HG02870 (cell line): Measurements from ENCODE around the gene KPNB1.

Experiments used
- ATAC-seq: cut with Tn5 transposase; IDR thresholded peaks from one replicate; pipeline ENCODE4 v1.9.1; 2021; ENCODE audit warnings: mild to moderate bottlenecking, moderate library complexity; ENCODE audit not compliant: unreplicated experiment

The KPNB1 gene

DNA sequence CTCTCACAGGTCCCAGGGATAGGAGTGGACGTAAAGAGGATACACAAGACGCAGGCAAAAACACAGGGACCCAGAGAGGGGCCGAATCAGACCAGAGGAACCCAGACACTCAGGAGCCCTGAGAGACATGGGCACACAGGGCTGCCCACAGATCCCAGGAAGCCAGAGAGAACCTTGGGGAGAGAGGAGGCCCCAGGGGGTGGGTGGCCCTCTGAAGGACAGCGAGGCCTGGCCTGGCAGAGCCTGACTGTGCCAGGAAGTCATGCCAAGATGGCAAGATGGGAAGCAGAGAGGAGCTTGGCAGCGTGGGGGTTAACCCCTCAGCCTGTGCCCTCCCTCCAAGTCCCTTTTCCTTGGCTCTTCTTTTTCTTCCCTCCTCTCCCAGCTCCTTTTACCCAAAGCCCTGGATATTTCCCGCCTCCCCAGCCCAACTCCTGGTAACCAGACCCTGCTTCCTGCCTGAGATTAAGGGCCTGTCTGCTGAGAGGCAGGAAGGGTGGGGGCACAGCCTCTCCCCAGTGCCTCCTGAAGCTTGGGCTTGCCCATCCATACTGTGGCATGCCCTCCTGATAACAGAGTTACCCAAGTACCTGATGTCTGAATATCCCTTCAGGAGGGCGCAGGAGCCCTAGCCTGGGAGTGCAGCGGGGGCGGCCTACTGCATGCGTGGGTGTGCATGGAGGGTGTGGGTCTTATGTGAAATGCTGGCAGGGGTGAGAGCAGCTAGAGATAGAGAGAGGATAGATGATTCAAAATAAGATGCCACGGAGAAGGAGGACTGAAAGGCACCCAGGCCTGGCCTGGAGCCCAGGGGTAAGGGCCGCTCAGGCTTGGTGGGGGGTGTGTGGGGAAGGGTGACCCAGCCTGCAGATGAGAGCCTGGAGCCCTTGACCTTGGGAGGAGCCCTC, 77.3 kb downstream of the KPNB1 start:
- no peak for ATAC-seq

DNA sequence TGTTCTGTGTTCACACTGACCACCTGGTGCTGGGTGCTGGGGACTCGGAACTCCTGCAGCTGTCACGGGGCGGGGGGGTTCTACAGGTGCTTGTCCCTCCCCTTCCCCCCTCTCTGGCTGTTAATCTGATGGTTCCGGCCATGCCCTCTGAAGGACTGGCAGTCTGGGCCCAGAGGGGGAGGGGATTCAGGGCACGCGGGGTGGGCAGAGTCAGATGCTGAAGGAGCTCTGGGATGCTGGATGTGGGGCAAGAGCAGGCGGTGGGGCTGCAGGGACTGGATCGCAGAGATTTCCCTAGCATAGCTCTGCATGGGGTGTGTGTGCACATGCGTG, 78.0 kb downstream of the KPNB1 start:
- no peak for ATAC-seq

DNA sequence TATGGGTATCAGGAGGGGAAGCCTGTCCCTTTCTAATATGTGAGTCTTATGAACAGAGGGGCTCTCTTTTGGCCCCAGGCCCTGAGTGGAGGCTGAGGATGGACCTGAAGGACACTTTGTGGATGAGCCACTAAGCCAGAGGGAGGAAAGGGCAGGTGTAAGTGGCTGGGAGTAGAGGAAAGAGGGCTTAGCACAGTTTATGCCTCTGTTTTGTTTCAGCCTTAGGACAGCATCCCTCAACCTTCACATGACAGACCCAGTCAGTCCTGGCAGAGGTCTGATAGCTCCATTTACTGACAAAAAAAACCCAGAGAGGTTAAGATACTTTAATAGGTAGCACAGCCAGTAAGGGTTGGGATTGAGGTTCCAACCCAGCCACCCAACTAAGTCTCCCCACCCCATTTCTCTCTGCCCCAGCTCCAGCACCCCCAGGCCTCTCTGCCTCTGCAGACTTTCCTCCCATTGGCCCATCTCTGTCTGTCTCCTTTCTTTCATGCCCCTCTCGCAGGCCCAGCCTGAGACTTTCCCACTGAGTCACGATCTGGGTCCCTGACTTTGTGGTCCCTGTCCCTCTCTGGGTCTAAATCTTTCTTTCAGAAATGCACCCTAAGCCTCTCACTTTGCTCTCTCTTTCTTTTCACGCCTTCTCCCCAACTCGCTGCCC, 78.6 kb downstream of the KPNB1 start:
- ATAC-seq: no peak

DNA sequence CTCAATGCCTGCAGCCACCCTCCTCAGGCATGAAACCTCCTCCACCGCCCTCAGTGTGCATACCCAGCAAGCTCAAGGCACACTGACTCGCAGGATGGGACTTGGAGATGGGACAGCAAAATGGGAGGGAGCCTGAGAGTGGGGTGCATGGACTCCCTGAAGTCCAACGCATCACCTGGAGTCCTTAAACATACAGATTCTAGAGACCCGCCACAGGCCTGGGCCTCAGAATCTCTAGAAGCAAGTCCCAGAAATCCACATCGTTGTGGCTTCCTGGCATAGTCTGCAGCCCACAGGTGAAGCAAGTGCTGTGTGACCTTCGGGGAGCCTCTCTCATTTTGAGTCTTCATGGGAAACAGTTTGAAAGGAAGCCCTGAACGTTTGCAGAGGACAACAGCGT, 79.8 kb downstream of the KPNB1 start:
- ATAC-seq: no peak

DNA sequence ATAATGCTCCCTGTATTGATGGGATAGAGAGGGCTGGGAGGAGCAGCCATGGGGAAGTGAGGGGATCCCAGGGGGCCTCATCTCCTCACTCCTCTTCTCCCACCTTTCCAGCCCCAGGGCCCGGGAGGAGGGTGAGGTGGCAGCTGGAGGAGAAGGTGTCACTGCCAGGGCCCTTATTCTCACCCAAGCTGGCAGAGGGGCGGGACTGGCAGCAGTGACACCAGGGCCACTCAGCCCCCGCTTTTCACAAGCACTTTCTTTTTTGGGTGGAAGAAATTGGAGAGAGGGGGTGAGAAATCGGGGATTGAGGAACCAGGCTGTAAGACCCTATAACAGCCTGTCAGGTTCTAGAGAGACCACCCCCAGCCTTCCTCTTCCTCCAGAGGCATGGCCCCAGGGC, 81.0 kb downstream of the KPNB1 start:
- no peak for ATAC-seq

DNA sequence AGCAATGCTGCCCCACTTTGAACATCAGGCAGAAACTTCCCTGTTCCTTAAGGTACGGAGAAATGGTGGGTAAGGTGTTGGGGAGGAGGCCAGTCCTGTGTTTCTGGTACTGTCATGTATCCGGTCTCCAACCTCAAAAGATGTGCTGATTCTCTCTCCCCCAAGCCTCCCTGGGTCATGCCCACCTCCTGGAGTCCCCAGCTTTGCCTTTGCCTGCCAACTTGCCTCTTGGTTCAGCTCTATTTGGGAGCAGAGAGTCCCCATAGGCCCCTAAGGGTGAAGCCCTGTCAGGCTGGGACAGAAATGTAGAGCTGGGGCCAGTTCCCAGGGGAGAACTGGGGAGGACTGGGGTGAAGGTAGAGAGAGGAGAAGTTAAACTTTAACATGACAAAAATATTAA, 81.7 kb downstream of the KPNB1 start:
- ATAC-seq: no peak

DNA sequence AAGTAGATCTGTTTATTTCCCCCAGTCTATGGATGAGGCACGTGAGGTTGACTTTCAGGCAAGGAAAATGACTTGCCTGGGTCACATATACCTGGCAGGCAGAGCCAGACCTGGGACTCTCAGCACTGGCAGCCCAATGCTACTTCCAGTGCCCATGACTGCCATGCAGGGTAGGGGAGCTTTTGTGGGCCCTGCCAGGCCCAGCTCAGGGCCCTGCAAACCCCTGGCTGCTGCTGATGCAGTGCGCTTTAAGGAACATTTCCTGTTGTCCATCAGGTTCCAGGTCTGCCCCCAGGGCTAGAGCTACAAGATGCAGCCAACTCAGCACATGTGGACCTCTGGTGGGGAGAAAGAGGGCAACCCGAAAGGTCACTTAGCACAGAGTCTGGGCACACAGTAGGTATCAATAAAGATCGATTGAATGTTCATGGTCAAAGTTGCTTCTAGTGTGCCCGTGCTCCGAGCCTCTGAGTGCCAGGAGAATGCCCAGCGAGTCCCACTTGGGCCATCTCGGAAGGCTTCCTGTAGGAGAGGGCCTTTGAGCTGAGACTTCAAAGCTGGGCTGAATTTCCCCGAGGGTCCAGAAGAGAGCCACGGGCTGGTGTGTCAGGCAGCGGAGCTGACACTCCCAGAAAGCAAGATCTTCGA, 82.8 kb downstream of the KPNB1 start:
- ATAC-seq: no peak

DNA sequence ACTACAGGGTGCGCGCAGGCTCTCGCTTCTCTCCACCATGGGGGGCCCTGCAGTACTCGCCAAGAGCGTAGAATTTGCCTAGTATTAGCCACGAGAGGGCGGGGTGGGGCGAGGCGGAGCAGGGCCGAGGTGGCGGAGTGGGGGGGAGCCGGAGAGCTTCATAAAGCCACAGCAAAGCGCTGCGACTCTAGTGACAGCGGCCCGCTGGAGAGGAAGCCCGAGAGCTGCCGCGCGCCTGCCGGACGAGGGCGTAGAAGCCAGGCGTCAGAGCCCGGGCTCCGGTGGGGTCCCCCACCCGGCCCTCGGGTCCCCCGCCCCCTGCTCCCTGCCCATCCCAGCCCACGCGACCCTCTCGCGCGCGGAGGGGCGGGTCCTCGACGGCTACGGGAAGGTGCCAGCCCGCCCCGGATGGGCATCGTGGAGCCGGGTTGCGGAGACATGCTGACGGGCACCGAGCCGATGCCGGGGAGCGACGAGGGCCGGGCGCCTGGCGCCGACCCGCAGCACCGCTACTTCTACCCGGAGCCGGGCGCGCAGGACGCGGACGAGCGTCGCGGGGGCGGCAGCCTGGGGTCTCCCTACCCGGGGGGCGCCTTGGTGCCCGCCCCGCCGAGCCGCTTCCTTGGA, 83.4 kb downstream of the KPNB1 start, which contains the start of gene TBX21:
TBX21 (plus strand) TSS at position 190 of the 627 bp plus-strand sequence; CDS start at position 409, 219 bp downstream.
- ATAC-seq: peak; percentile 54

DNA sequence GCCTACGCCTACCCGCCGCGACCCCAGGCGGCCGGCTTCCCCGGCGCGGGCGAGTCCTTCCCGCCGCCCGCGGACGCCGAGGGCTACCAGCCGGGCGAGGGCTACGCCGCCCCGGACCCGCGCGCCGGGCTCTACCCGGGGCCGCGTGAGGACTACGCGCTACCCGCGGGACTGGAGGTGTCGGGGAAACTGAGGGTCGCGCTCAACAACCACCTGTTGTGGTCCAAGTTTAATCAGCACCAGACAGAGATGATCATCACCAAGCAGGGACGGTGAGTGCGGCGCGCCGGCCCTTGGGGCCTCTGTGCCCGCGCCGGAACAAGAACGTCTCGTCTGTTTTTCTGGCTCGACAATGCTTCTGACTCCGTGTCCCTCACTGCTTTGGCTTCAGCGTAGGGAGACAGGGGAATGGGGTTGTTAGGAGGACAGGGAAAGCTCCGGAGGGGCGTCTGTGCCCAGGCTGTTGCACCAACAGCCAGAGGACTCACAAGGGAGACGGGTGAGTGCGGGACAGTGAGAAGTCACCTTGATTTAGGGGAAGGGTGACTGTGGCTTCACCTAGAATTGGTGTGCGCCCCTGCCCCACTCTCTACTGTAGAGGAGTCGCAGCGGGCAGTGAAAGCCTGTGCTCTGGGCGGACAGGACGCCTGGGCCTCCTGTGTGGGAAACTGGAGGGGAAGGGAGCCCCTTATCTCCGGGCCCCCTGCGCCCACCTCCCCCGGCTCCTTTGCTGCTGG, 84.1 kb downstream of the KPNB1 start:
- peak; percentile 7 for ATAC-seq

DNA sequence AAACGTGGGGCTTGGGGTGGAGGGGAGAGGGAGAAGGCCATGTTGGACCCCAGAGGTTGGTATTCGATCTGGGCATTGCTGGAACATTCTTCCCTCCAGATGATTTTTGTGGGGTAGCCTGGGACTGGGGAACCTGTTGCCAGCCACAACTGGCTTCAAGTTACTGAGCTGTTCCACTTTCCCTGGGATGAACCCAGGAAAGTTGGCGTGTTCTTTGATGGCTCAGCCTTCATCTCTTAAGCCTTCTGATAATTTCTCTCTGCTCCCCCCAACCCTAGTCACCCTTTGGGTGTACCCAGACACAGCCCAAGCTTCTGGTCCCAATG, 85.4 kb downstream of the KPNB1 start:
- no peak for ATAC-seq
